Spleen (tissue), 7 donors: Measurements from ENCODE around the gene HNF4A.

Experiments
- POLR2AphosphoS5 ChIP-seq, 3 donors: sonication (generic); formaldehyde crosslinking; IDR thresholded peaks; one replicate each; pipeline ENCODE4 v1.5.1; 2017; ENCODE audit warnings: antibody characterized with exemption in 3 of 3
- TF ChIP-seq, protein P1 (sequence below), 11 experiments: fragments of 200-600 bp in 7 of 11; fragments of 450-650 bp in 4 of 11; sonication (generic) in 4 of 11; IDR thresholded peaks in 8 of 11; conservative IDR thresholded peaks in 3 of 11; 1 replicate in 7 of 11; 2 replicates in 4 of 11; pipeline versions ENCODE4 v1.4.0 to v1.8.0; 2016 to 2021; ENCODE audit warnings: antibody characterized with exemption in 11 of 11, inconsistent platforms in 4 of 11, mild to moderate bottlenecking in 1 of 11
- donor health status: DM: no; HTN: no; CAD: no; lungs with moderate emphysema.
- donor health status: DM: no; HTN: no; CAD: no.
- donor health status: DM: no; HTN: no; CAD: no.

DNA sequence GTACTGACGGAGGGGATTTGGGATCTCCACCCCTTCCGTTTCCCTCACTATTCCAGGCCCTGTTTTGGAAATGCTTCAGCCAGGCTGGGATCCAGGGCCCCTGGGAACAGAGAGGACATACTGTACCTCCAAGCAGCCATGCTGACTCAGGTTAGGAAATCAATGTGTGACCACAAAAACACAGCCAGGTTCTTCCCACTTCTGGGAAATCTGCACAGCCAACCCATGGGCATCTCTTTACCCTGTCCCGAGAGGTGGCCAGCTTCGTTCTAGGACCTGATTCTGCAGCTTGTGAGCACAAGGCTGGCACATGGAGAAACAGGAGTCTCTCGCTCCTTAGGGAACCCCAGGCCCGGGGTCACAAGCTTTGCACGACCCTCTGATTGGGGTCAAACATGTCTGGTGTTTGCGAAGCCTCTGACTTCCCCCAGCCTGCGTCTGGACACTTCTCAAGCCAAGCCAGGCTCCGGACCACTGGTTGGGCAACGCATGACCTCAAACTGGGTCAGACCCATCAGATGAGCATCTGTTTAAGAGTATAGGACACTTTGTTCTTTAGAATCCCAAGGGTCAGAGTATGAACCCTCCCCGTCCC, 111.9 kb downstream of the HNF4A start:
- TF ChIP-seq POLR2AphosphoS5 (IDR thresholded peaks at IDR 0.05) = no peak
- TF ChIP-seq, protein P1, sequence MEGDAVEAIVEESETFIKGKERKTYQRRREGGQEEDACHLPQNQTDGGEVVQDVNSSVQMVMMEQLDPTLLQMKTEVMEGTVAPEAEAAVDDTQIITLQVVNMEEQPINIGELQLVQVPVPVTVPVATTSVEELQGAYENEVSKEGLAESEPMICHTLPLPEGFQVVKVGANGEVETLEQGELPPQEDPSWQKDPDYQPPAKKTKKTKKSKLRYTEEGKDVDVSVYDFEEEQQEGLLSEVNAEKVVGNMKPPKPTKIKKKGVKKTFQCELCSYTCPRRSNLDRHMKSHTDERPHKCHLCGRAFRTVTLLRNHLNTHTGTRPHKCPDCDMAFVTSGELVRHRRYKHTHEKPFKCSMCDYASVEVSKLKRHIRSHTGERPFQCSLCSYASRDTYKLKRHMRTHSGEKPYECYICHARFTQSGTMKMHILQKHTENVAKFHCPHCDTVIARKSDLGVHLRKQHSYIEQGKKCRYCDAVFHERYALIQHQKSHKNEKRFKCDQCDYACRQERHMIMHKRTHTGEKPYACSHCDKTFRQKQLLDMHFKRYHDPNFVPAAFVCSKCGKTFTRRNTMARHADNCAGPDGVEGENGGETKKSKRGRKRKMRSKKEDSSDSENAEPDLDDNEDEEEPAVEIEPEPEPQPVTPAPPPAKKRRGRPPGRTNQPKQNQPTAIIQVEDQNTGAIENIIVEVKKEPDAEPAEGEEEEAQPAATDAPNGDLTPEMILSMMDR (IDR thresholded peaks at IDR 0.05 in 8 of 11, conservative IDR thresholded peaks at IDR 0.05 in 3 of 11) = no peak
